ENCODE results near the gene FBXO47.
A peak's percentile ranks its signal among the peaks of the same experiment; 100 is the strongest.
"Not testable (repeated sequence)": the region's sequence is repeated elsewhere in the genome, so short reads cannot be mapped to it uniquely, and the experiment has no call there.

Gene FBXO47

GRCh38 chr17:38921756-38922411 lies 45.3 kb downstream of the FBXO47 start:
- DNase-seq = peak; percentile 65 to 76 (median 67)

- no peak for DNase-seq
Observed at GRCh38 chr17:38920374-38921291, 46.6 kb downstream of the FBXO47 start.

GRCh38 chr17:38919316-38920078 lies 47.7 kb downstream of the FBXO47 start:
- DNase-seq = no peak

GRCh38 chr17:38918916-38919315 lies 48.3 kb downstream of the FBXO47 start:
- no peak for DNase-seq

- no peak for DNase-seq
Observed at GRCh38 chr17:38918129-38918913, 48.9 kb downstream of the FBXO47 start.

- no peak for DNase-seq
Observed at GRCh38 chr17:38917259-38917658, 49.9 kb downstream of the FBXO47 start.

DNA sequence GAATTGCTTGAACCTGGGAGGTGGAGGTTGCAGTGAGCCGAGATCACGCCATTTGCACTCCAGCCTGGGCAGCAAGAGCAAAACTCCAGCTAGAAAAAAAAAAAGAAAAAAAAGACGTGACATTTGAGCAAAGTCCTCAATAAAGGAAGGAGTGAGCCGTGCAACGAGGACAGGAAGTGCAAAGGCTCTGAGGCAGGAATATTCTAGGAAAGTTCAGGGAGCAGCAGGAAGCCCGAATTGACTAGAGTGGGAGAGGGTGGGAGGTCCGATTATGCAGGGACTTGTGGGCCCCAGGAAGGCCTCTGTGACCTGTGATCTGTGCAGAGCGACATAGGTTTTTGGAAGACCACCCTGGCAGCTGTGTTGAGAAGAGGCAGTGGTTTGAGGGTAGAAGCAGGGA lies 50.4 kb downstream of the FBXO47 start:
- no peak for DNase-seq

DNA sequence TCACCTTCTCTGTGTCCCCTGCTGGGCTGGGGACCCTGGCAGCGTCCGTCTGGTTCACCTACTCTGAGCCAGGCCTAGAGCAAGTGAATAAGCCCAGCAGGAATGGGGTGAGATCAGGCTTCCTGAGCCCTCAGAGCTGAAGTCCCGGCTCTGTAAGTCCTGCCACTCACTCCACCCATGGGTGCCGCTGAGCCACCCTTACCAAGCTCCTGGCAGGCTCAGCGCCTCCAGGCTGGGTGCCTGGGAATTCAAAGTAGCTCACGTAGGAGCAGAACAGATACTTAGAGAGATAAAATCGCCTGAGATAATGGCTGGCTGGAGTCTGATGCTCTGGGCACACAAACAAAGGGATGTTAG lies 51.6 kb downstream of the FBXO47 start:
- DNase-seq = no peak

GRCh38 chr17:38914741-38915638 lies 52.2 kb downstream of the FBXO47 start:
- DNase-seq = no peak

GRCh38 chr17:38912221-38912813 lies 54.9 kb downstream of the FBXO47 start:
- DNase-seq = no peak

GRCh38 chr17:38911731-38912081 lies 55.5 kb downstream of the FBXO47 start:
- not testable (repeated sequence) for DNase-seq

- DNase-seq = no peak
Observed at GRCh38 chr17:38911081-38911730, 56.0 kb downstream of the FBXO47 start.

- DNase-seq = peak in 1 of 3 donors; percentile 30
Observed at GRCh38 chr17:38910325-38910724, 56.9 kb downstream of the FBXO47 start.

GRCh38 chr17:38908676-38909181 lies 58.5 kb downstream of the FBXO47 start:
- no peak for DNase-seq

GRCh38 chr17:38907930-38908675 lies 59.1 kb downstream of the FBXO47 start:
- no peak for DNase-seq

- peak; percentile 84 to 89 (median 88) for DNase-seq
Observed at GRCh38 chr17:38906460-38907228, 60.6 kb downstream of the FBXO47 start.

DNA sequence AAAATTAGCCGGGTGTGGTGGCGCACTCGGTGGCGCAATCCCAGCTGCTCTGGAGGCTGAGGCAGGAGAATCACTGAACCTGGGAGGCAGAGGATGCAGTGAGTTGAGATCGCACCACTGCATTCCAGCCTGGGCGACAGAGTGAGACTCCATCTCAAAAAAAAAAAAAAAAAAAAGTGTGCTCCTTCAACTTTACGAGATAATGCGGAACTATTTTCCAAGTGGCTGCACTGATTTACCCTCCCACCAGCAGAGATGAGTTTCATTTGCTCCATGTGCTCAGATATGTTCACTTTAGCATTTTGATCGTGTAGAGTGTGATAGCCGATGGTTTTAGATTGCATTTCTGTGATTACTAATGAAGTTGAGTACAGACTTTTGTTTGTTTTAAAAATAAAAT lies 61.8 kb downstream of the FBXO47 start:
- no peak for DNase-seq

GRCh38 chr17:38904892-38905291 lies 62.3 kb downstream of the FBXO47 start:
- DNase-seq = no peak

DNA sequence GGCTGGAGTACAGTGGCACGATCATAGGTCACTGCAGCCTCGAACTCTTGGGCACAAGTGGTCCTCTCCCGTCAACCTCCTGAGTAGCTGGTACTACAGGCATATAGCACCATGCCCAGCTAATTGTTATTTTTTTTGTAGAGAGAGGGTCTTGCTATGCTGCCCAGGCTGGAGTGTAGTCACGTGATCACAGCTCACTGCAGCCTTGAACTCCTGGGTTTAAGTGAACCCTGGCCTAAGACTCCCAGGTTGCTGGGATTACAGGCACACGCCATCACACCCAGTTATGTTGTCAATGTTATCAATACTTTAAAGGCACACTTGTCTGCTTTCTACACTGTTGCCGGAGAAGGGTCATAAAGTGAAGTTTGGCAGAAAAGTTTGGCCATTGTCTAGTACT lies 63.8 kb downstream of the FBXO47 start:
- DNase-seq = no peak

All from suppressor macrophage treated with lipopolysaccharide for 1 hour (primary cell).